NCI-H2196 (cell line): Measurements from ENCODE around the gene RGL1.
"Not testable (repeated sequence)": the region's sequence is repeated elsewhere in the genome, so short reads cannot be mapped to it uniquely, and the experiment has no call there.

ENCODE experiments used
- DNase-seq: peaks from one replicate; lab custom pipeline; 2025; ENCODE audit not compliant: unreplicated experiment; lab: John Stamatoyannopoulos, UW

The RGL1 gene

DNA sequence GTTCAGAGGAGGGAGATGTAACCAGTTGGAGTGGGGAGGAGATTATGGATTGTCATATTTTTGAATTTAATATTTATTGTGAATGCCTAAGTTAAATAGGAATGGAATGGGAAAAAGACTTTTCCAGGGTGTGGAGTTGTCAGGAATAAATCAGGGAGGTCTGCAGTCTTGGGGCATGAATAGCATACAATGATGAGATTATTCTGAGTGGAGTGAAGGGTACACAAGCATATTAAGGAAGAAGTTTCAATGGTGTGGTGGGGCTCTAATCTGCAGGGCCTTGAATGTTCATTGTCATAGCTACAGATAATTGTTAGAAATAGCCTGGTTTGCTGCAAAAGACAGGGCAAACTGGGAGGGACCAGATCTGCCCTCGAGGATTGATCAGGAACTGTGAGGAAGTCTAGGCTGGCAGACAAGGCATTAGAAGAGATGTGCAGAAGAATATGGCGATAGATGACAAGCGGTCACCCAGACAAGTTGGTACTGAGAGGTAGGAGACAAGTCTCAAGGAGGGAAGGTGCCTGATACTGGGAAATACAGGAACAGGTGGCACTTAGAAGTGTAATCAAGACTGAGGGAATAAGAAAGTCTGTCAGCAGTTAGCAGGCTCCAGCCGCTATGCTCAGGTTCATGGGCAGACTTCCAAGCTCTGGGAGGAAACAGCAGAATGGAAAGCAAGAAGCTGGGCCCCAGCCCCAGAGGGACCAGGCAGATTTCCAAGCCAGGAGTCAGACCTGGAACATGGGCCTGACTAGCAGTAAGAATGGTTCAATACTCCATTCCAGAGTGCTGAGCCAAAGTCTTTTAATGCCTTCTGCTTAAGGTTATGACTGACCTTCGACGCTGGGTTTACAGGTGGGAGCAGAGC is 20.9 kb upstream of the RGL1 start:
- peak; percentile 12 for DNase-seq

DNA sequence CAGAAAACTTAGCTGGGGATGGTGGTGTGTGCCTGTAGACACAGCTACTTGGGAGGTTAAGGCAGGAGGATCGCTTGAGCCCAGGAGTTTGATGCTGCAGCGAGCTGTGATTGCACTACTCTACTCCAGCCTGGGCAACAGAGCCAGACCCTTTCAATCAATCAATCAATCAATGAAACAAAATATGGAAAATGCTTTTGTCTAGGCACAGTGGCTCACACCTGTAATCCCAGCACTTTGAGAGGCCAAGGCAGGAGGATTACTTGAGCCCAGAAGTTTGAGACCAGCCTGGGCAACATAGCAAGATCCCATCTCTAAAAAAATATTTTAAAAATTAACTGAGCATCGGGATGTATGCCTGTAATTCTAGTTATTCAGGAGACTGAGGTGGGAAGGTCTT is 19.0 kb upstream of the RGL1 start:
- not testable (repeated sequence) for DNase-seq

- no peak for DNase-seq
Measured at GRCh38 chr1:183787704-183788103, 17.2 kb upstream of the RGL1 start.

DNA sequence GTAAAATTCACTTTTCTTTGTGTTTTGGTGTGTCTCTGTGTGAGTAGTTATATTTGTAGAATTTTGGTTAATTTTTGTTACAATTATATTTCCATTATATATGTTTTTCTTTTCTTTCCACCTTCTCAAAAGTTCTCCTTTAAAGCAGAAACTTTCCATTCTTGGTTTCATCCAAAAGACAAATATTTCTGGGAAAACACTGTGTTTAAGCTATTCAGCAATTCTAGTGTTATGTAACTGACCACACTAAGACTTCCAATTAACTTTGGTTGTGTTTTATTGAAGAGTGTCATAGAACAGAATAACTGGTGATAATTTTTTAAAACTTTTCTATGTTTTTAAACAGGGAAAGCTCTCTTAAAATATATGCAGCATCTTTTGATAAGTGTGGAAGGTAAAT is 13.6 kb upstream of the RGL1 start:
- DNase-seq = no peak

- DNase-seq = no peak
Measured at GRCh38 chr1:183792300-183792699, 12.6 kb upstream of the RGL1 start.

- DNase-seq = no peak
Measured at GRCh38 chr1:183794088-183794487, 10.8 kb upstream of the RGL1 start.

- DNase-seq = no peak
Measured at GRCh38 chr1:183800449-183800848, 4.5 kb upstream of the RGL1 start.

DNA sequence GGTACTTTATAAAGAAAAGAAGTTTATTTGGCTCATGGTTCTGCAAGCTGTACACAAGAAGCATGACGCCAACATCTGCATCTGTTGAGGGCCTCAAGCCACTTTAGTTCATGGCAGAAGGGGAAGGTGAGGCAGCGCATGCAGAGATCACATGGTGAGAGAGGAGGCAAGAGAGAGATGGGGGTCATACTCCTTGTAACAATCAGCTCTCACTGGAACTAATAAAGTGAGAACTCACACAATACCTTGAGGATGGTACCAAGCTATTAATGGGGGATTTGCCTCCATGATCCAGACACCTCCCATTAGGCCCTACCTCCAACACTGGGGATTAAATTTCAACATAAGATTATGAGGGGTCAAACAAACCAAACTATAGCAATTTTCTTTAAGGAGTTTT is 3.3 kb upstream of the RGL1 start:
- DNase-seq = no peak

GRCh38 chr1:183804387-183804786 is 533 bp upstream of the RGL1 start:
- DNase-seq = no peak

DNA sequence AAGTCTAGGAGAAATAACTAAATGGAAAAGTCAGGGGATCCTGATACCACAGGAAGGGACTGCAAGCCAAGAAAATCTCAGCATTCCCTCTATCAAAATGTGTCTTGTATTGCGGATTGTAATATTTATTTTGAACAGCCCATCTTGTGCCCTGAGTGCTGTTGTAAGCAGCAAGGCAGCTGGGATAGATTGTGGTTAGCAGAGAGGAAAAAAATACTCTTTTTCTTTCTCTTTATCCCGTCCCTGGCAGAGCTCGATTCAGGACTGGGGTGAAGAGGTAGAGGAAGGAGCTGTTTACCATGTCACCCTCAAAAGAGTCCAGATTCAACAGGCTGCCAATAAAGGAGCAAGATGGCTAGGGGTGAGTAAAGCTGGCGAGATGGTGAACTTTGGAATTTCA is 1.2 kb downstream of the RGL1 start:
- no peak for DNase-seq

DNA sequence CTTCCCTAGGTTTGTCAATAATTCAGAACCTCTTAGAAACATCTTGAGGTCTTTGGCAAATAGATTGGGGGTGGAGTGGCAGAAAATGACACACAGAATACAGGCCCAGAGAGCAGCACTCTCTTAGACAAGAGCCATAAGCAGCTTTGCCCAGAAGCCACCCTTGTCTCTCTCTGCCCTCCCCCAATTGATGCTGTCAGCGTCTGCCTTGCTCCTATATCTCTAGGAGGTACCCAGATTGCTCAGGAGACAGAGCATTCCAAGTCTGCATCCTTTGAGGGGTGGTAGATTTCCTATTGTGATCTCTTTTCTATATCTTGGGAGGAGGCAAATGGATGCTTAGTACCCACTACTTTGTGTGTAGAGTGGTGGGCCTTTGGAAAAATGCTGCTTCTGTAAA is 1.8 kb downstream of the RGL1 start:
- no peak for DNase-seq

DNA sequence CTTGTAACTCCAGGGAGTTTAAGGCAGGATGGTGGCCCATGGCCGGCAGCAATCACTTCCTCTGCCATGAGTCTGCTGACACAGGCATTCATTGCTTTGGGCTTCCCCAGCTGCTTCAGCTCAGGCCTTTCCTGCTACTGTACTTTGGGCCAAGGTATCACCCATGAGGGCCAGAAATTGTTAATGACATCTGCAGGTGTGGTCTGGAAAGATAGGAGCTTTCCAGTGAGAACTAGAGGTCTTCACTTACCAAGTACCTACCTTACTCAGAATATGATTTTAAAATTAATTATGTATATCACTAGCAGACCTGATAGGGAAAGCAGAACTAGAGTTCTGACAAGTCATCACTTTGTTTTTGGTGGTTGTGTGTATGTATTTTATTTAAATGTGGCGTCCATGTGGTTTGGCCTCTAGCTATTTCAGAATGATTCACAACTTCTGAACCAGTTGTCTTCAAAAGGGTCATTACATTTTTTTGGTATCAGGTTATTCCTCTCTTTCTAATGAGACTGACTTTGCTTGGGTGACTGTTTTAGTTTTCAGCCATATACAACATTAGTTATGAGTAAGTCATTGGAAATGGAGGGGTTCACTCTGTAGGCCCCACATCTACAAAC is 2.7 kb downstream of the RGL1 start:
- no peak for DNase-seq

GRCh38 chr1:183808296-183809027 is 3.5 kb downstream of the RGL1 start:
- DNase-seq = no peak

DNA sequence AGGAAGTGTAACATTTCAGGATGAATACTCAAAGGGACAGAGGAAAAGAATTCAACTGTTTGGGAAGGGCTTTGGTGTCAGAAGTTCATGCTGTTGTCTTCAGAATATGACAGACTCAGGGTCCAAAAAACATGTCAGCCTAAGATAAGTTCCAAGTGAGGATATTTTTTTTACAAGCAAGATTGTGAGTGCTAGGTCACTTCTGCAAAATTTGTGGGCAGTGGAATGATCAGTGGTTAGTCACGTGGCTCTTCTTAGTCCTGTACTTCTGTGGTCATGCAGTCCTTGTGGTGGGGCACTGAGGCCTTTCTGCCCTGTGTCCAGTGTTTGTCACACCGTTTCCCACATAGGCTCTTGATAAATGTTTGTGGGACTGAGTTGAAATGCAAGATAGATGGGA is 5.2 kb downstream of the RGL1 start:
- DNase-seq = no peak

DNA sequence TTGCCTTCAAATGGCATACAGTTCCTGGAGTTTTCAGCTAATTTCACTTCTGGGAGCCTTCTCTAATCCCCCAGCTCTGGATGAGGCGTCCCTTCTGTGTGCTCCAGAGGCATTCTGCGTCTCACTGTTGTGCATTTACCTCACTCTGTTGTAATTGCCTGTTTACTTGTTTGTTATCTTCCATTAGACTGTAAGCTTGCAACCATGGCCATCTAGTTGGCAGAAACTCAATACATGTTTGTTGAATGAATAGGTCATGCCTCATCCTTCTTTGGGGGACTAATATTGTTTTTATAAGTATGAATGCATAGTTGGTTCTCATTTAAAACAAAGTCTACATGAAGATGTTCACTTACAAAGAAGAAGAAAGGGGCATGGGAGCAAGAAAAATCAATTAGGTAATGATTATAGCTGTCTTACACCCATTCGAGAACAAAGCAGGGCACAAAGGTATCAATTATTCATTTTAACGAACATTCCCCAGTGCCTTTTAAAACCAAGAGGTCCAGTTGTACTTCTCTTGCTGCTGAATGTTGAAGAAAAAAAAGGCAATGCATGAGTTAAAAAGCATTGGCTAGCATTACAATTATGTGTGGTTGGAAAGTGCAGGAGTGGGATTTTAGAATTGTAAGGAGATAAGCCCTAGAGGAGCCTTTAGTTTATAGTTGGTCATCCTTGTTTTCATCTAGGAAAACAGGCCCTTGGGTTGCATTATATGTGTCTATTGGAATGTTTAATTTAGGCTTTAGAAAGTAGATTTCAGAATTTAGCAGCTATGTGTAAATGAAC is 6.0 kb downstream of the RGL1 start:
- no peak for DNase-seq

GRCh38 chr1:183812128-183812527 is 7.2 kb downstream of the RGL1 start:
- DNase-seq = no peak

DNA sequence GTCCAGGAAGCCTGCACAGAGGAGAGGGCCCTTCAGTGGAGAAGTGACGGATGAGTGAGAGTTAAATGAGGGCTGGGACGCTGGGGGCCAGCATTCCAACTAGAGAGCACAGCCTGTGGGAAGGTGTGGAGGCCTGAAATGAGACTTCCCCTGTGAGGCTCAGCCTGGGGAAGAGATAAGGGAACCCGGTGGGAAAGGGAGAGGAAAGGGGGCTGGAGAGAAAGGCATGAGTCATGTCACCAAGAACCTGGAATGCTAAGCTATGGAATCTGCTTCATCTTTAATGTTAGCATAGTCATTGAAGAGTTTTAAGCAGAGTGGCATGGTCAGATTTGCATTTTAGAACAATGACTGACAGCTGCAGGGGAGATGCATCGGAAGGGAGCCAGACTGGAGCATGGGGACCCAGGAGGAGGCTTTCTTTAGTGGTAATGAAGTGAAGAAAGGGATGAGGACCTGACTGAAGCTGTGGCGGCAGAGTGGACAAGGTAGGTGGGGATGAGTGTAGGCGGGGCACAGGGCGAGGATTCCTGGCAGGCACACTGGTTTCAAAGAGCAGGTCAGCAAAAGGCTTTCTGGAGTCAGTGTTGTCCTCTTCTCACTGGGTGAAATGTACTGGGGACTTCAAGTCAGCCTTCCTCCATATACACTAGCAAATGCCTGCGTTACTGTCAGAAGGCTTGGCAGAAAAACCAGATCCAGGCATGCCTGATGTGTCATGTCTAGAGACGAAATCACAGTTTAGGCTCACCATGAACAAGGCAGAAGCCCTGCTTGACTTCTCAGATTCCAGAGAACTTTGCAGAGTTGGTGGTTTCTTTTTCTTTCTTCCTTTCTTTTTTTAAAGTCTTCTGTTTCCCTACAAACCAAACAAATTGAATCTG is 8.0 kb downstream of the RGL1 start:
- no peak for DNase-seq

DNA sequence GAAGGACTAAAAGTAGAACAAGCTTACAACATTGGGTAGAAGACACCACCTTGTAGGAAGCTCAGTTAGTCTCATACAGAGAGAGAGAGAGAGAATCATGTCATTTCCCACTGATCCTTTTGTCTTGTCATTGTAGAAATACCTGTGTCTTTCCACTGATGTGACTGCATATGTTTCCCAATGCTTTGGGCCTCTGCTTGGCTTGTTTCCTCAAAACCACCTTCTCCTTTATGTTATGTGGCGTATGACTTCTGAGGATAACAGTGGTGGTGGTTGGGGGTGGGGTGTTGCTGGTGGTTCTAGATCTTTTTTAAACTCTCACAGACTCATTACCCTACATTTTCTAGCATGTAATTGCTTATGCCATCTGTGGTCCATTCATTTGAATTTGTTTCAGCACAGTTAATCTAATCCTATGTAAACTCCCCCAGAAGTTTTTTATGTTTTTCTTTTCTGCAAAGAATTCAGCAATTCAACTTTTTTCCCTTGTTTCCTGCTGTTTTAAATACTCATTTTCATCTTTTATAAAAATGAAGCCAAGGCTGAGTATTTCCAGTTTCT is 9.3 kb downstream of the RGL1 start:
- no peak for DNase-seq

- no peak for DNase-seq
Measured at GRCh38 chr1:183816110-183816509, 11.2 kb downstream of the RGL1 start.
